HG03064 (cell line): ENCODE results near the gene SEC14L1.
A peak's percentile ranks its signal among the peaks of the same experiment; 100 is the strongest.
"Not testable (repeated sequence)": the region's sequence is repeated elsewhere in the genome, so short reads cannot be mapped to it uniquely, and the experiment has no call there.

Experiments used
- ATAC-seq: cut with Tn5 transposase; IDR thresholded peaks from one replicate; pipeline ENCODE4 v1.9.1; 2021; ENCODE audit warnings: low read depth; ENCODE audit not compliant: unreplicated experiment

SEC14L1 gene

GRCh38 chr17:77230436-77230830, 89.7 kb downstream of the SEC14L1 start:
- no peak for ATAC-seq

GRCh38 chr17:77231076-77231871, 90.5 kb downstream of the SEC14L1 start:
- ATAC-seq, result no peak

- no peak for ATAC-seq
Observed at GRCh38 chr17:77233127-77233526, 92.4 kb downstream of the SEC14L1 start.

GRCh38 chr17:77233635-77234334, 93.0 kb downstream of the SEC14L1 start:
- ATAC-seq, result no peak

GRCh38 chr17:77234695-77235094, 93.9 kb downstream of the SEC14L1 start:
- no peak for ATAC-seq

GRCh38 chr17:77235370-77235941, 94.7 kb downstream of the SEC14L1 start:
- ATAC-seq, result no peak

- ATAC-seq, result no peak
Observed at GRCh38 chr17:77237232-77238008, 96.7 kb downstream of the SEC14L1 start.

GRCh38 chr17:77240976-77241375, 100.2 kb downstream of the SEC14L1 start:
- ATAC-seq, result no peak

GRCh38 chr17:77242118-77242851, 101.5 kb downstream of the SEC14L1 start:
- ATAC-seq, result no peak

- peak; percentile 56 for ATAC-seq
Observed at GRCh38 chr17:77245162-77245926, 104.6 kb downstream of the SEC14L1 start.

GRCh38 chr17:77246110-77247047, 105.6 kb downstream of the SEC14L1 start:
- ATAC-seq, result no peak

GRCh38 chr17:77247048-77247541, 106.3 kb downstream of the SEC14L1 start:
- no peak for ATAC-seq

GRCh38 chr17:77247609-77248008, 106.8 kb downstream of the SEC14L1 start:
- ATAC-seq, result no peak

GRCh38 chr17:77248216-77249114, 107.7 kb downstream of the SEC14L1 start:
- no peak for ATAC-seq

- no peak for ATAC-seq
Observed at GRCh38 chr17:77251622-77252183, 110.9 kb downstream of the SEC14L1 start.

- not testable (repeated sequence) for ATAC-seq
Observed at GRCh38 chr17:77252306-77252705, 111.5 kb downstream of the SEC14L1 start.

- no peak for ATAC-seq
Observed at GRCh38 chr17:77253611-77254051, 112.9 kb downstream of the SEC14L1 start.
